ENCODE results near the gene CTCFL. TPM values are rescaled to one million over a fixed set of nuclear protein-coding genes. Genes with fewer than 3 reads are reported as not detected.
"Not testable (repeated sequence)": the region's sequence is repeated elsewhere in the genome, so short reads cannot be mapped to it uniquely, and the experiment has no call there.

CTCFL gene
- total RNA-seq, 2 experiments from 2014 or later, result not detected

- Mint-ChIP-seq H3K4me3 (no peak overlapping the region), H3K27ac (no peak overlapping the region), H3K4me1 (peaks cover 9% of the 10 kb centered on the region), H3K9me3 (no peaks in the 10 kb centered on the region), H3K27me3 (peaks cover 60% of the 10 kb centered on the region), H3K36me3 (no peaks in the 10 kb centered on the region)
- ATAC-seq (ENCODE audit: low read depth) (no peak), DNase-seq (no peak)
- POLR2A ChIA-PET, result no interaction called here
These were observed 23.2 kb downstream of the CTCFL start for GRCh38 chr20:57501461-57502335.

GRCh38 chr20:57500962-57501361 is 24.0 kb downstream of the CTCFL start:
- POLR2A ChIA-PET, result no interaction called here
- Mint-ChIP-seq H3K9me3 (no peaks in the 10 kb centered on the region), H3K36me3 (no peaks in the 10 kb centered on the region), H3K27me3 (peaks cover 58% of the 10 kb centered on the region), H3K4me1 (peaks cover 9% of the 10 kb centered on the region), H3K27ac (no peak overlapping the region), H3K4me3 (no peak overlapping the region)
- DNase-seq, result no peak
- no peak for ATAC-seq (ENCODE audit: low read depth)

GRCh38 chr20:57500235-57500634 is 24.7 kb downstream of the CTCFL start:
- Mint-ChIP-seq H3K4me3 (no peak overlapping the region), H3K9me3 (no peaks in the 10 kb centered on the region), H3K36me3 (no peaks in the 10 kb centered on the region), H3K27ac (no peak overlapping the region), H3K27me3 (peaks cover 54% of the 10 kb centered on the region), H3K4me1 (peaks cover 10% of the 10 kb centered on the region)
- no peak for ATAC-seq (ENCODE audit: low read depth)
- DNase-seq, result no peak
- POLR2A ChIA-PET, result no interaction called here

- ATAC-seq (ENCODE audit: low read depth) (no peak), DNase-seq (no peak)
- no peak overlapping the region for H3K4me3 Mint-ChIP-seq
- H3K27me3 Mint-ChIP-seq, result peaks cover 53% of the 10 kb centered on the region
- H3K4me1 Mint-ChIP-seq, result peaks cover 14% of the 10 kb centered on the region
- no peaks in the 10 kb centered on the region for H3K36me3 Mint-ChIP-seq
- no peak overlapping the region for H3K27ac Mint-ChIP-seq
- POLR2A ChIA-PET, result no interaction called here
- no peaks in the 10 kb centered on the region for H3K9me3 Mint-ChIP-seq
These were observed 25.3 kb downstream of the CTCFL start for GRCh38 chr20:57499676-57500075.

GRCh38 chr20:57498425-57499400 is 26.2 kb downstream of the CTCFL start:
- POLR2A ChIA-PET, result interaction anchor here (1.2 kb wide), 1 partner anchor 100 kb away, joined by 3 read pairs; no protein-coding TSS in a partner anchor
- H3K27me3 Mint-ChIP-seq, result peaks cover 56% of the 10 kb centered on the region
- no peaks in the 10 kb centered on the region for H3K9me3 Mint-ChIP-seq
- H3K4me3 Mint-ChIP-seq, result peak overlapping the region; percentile 35
- ATAC-seq (ENCODE audit: low read depth) (peak; percentile 83), DNase-seq (no peak)
- no peaks in the 10 kb centered on the region for H3K36me3 Mint-ChIP-seq
- H3K27ac Mint-ChIP-seq, result no peak overlapping the region
- H3K4me1 Mint-ChIP-seq, result peaks cover 14% of the 10 kb centered on the region

- POLR2A ChIA-PET, result interaction anchor here (1.6 kb wide), 1 partner anchor 106 kb away, joined by 4 read pairs; no protein-coding TSS in a partner anchor
- peaks cover 44% of the 10 kb centered on the region for H3K27me3 Mint-ChIP-seq
These were observed 28.3 kb downstream of the CTCFL start for GRCh38 chr20:57496592-57496991.

GRCh38 chr20:57495978-57496377 is 29.0 kb downstream of the CTCFL start:
- Mint-ChIP-seq H3K4me1 (peaks cover 12% of the 10 kb centered on the region), H3K27me3 (peaks cover 41% of the 10 kb centered on the region), H3K36me3 (no peaks in the 10 kb centered on the region), H3K4me3 (no peak overlapping the region), H3K9me3 (no peaks in the 10 kb centered on the region), H3K27ac (no peak overlapping the region)
- no peak for DNase-seq
- POLR2A ChIA-PET, result interaction anchor here (1.2 to 1.6 kb wide), 2 partner anchors 103 to 105 kb away, joined by 4 read pairs; no protein-coding TSS in a partner anchor
- no peak for ATAC-seq (ENCODE audit: low read depth)

More at GRCh38 chr20:57496592-57496991, 28.3 kb downstream of the CTCFL start:
- Mint-ChIP-seq H3K4me3 (no peak overlapping the region), H3K4me1 (peaks cover 12% of the 10 kb centered on the region), H3K9me3 (no peaks in the 10 kb centered on the region), H3K27ac (no peak overlapping the region), H3K36me3 (no peaks in the 10 kb centered on the region)
- ATAC-seq (ENCODE audit: low read depth) (no peak), DNase-seq (no peak)

GRCh38 chr20:57493091-57493615 is 31.8 kb downstream of the CTCFL start:
- peaks cover 5% of the 10 kb centered on the region for H3K4me1 Mint-ChIP-seq
- ATAC-seq (ENCODE audit: low read depth), result no peak
- peaks cover 27% of the 10 kb centered on the region for H3K27me3 Mint-ChIP-seq
- no peak overlapping the region for H3K27ac Mint-ChIP-seq
- POLR2A ChIA-PET, result no interaction called here
- DNase-seq, result no peak
- H3K4me3 Mint-ChIP-seq, result no peak overlapping the region
- H3K9me3 Mint-ChIP-seq, result no peaks in the 10 kb centered on the region
- H3K36me3 Mint-ChIP-seq, result no peaks in the 10 kb centered on the region

GRCh38 chr20:57491373-57491772 is 33.6 kb downstream of the CTCFL start:
- Mint-ChIP-seq H3K4me3 (no peak overlapping the region), H3K27me3 (peaks cover 14% of the 10 kb centered on the region), H3K4me1 (peaks cover 4% of the 10 kb centered on the region), H3K27ac (no peak overlapping the region), H3K36me3 (no peaks in the 10 kb centered on the region), H3K9me3 (no peaks in the 10 kb centered on the region)
- ATAC-seq (ENCODE audit: low read depth), result no peak
- no peak for DNase-seq
- POLR2A ChIA-PET, result no interaction called here

GRCh38 chr20:57488277-57488676 is 36.7 kb downstream of the CTCFL start:
- H3K4me3 Mint-ChIP-seq; POLR2A ChIA-PET; H3K36me3 Mint-ChIP-seq; ATAC-seq (ENCODE audit: low read depth); H3K9me3 Mint-ChIP-seq; H3K4me1 Mint-ChIP-seq; H3K27ac Mint-ChIP-seq; DNase-seq: not testable (repeated sequence)
- H3K27me3 Mint-ChIP-seq, result peaks cover 12% of the 10 kb centered on the region

- no peaks in the 10 kb centered on the region for H3K9me3 Mint-ChIP-seq
- DNase-seq (no peak), ATAC-seq (ENCODE audit: low read depth) (no peak)
- peaks cover 7% of the 10 kb centered on the region for H3K27me3 Mint-ChIP-seq
- H3K4me3 Mint-ChIP-seq, result no peak overlapping the region
- H3K4me1 Mint-ChIP-seq, result peaks cover 11% of the 10 kb centered on the region
- peaks cover 1% of the 10 kb centered on the region for H3K36me3 Mint-ChIP-seq
- H3K27ac Mint-ChIP-seq, result no peak overlapping the region
- POLR2A ChIA-PET, result no interaction called here
These were observed 39.2 kb downstream of the CTCFL start for GRCh38 chr20:57485770-57486169.

- no peak for ATAC-seq (ENCODE audit: low read depth)
These were observed 40.2 kb downstream of the CTCFL start for GRCh38 chr20:57484772-57485171.

More at GRCh38 chr20:57484772-57485171, 40.2 kb downstream of the CTCFL start:
- peaks cover 1% of the 10 kb centered on the region for H3K36me3 Mint-ChIP-seq
- H3K9me3 Mint-ChIP-seq, result no peaks in the 10 kb centered on the region
- peaks cover 7% of the 10 kb centered on the region for H3K27me3 Mint-ChIP-seq
- peaks cover 15% of the 10 kb centered on the region for H3K4me1 Mint-ChIP-seq
- no peak overlapping the region for H3K4me3 Mint-ChIP-seq
- POLR2A ChIA-PET, result no interaction called here
- H3K27ac Mint-ChIP-seq, result no peak overlapping the region
- no peak for DNase-seq
